Panc1 (cell line): ENCODE results near the gene CTTNBP2NL. TPM values are rescaled to one million over a fixed set of nuclear protein-coding genes. Genes with fewer than 3 reads are reported as not detected.

Experiments
- ATAC-seq: fragments of 200-7000 bp; cut with Tn5 transposase; 2 replicates; pipeline ENCODE4 v1.9.1; 2020; ENCODE audit warnings: mild to moderate bottlenecking, moderate library complexity
- BruUV-seq: library from RNA; stranded (reverse); fragments of 400-500 nt; replicated peaks from 2 replicates; lab custom pipeline; 2021; lab: Mats Ljungman, UMichigan
- CTCF ChIA-PET: fragments of 300-600 bp; sonication (Branson Sonifier 250); formaldehyde crosslinking; loops from one replicate; lab custom pipeline; 2022; ENCODE audit warnings: antibody characterized with exemption; lab: Charles Lee
- POLR2A ChIA-PET: fragments of 300-600 bp; sonication (Branson Sonifier 250); formaldehyde crosslinking; loops from one replicate; lab custom pipeline; 2022; ENCODE audit warnings: antibody characterized with exemption; lab: Charles Lee
- DNase-seq: peaks from one replicate; pipeline ENCODE4 v3.0.0-alpha.2; 2010; ENCODE audit warnings: low read depth, low spot score
- H3K27ac ChIP-seq: 2 replicates; pipeline ENCODE4 v1.5.1; 2011; ENCODE audit warnings: mild to moderate bottlenecking, low read length, inconsistent platforms
- H3K27me3 ChIP-seq: fragments of 200-500 bp; sonication (Bioruptor generic); 2 replicates; pipeline ENCODE4 v1.6.0; 2014; ENCODE audit warnings: low read length, inconsistent platforms; ENCODE audit not compliant: control insufficient read depth, insufficient read depth
- H3K36me3 ChIP-seq: fragments of 200-500 bp; sonication (Bioruptor generic); 2 replicates; pipeline ENCODE4 v1.5.1; 2014; ENCODE audit warnings: inconsistent platforms, mild to moderate bottlenecking, low read length, moderate library complexity; ENCODE audit not compliant: control insufficient read depth, insufficient read depth
- H3K4me1 ChIP-seq: 2 replicates; pipeline ENCODE4 v1.5.1; 2011; ENCODE audit warnings: inconsistent platforms, mild to moderate bottlenecking, low read length, moderate library complexity; ENCODE audit not compliant: control insufficient read depth, insufficient read depth
- H3K4me3 ChIP-seq, 2 experiments: 2 replicates each; pipeline ENCODE4 v1.5.1; 2011 to 2012; ENCODE audit warnings: low read depth in 2 of 2, low read length in 2 of 2, mild to moderate bottlenecking in 2 of 2, inconsistent platforms in 1 of 2, moderate library complexity in 1 of 2
- H3K9me3 ChIP-seq: fragments of 200-500 bp; sonication (Bioruptor generic); 2 replicates; pipeline ENCODE4 v1.5.1; 2014; ENCODE audit warnings: low read depth, mild to moderate bottlenecking, inconsistent platforms, low read length, moderate library complexity; ENCODE audit not compliant: control insufficient read depth, insufficient read depth
- CTCF ChIP-seq: fragments of 450-650 bp; IDR thresholded peaks from 2 replicates; pipeline ENCODE4 v1.5.1; 2017; ENCODE audit warnings: mild to moderate bottlenecking
- POLR2AphosphoS5 ChIP-seq: IDR thresholded peaks from 2 replicates; pipeline ENCODE4 v1.6.1; 2012; ENCODE audit warnings: mild to moderate bottlenecking, low read depth, low read length, moderate library complexity
- REST ChIP-seq, 2 experiments: IDR thresholded peaks; 2 replicates each; pipeline ENCODE4 v1.6.1; 2011 to 2012; ENCODE audit warnings: low read depth in 2 of 2, control low read depth in 1 of 2, low read length in 1 of 2, mild to moderate bottlenecking in 1 of 2, moderate library complexity in 1 of 2; ENCODE audit not compliant: insufficient read depth in 1 of 2
- SIN3A ChIP-seq: IDR thresholded peaks from 2 replicates; pipeline ENCODE4 v1.6.1; 2012; ENCODE audit warnings: low read depth, mild to moderate bottlenecking, low read length, moderate library complexity, borderline replicate concordance; ENCODE audit not compliant: insufficient read depth
- TCF7L2 ChIP-seq: IDR thresholded peaks from 2 replicates; pipeline ENCODE4 v1.6.1; 2011; ENCODE audit warnings: mild to moderate bottlenecking, low read depth, low read length, inconsistent platforms
- in situ Hi-C: cut with HindIII; loops from 2 replicates; pipeline ENCODE4 v1.10.0; 2016; ENCODE audit warnings: low sequenced_read_pairs, low pct_unique_long_range_greater_than_20kb
- intact Hi-C: fragments of 100-400 bp; cut with micrococcal nuclease; formaldehyde crosslinking; loops from one replicate; pipeline ENCODE4 v1.10.0; 2022; ENCODE audit not compliant: unreplicated experiment
- total RNA-seq: library from RNA; stranded (reverse); gene quantifications from one replicate; pipeline ENCODE4 v1.2.1, GENCODE V29; 2021; ENCODE audit not compliant: unreplicated experiment

Gene CTTNBP2NL
- total RNA-seq, 1 experiment from 2014 or later: 18.4 TPM

DNA sequence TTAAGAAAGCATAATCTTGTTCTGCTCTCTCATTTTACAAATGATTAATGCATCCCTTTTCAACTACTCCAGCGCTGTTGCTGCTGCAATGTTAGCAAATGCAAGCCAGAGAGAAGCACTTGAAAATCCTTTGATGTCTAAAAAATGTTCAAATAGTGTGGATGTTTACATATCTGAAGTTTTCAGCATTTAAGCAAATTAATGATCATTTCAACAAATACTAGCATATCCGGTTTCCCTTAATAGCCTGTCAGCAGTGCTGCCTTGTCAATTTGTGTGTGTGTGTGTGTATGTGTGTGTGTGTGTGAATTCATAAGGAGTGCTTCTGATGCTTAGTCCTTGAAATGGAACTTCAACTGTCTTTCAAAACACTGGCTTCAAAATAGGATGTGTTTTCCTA lies 64.6 kb downstream of the CTTNBP2NL start:
- intact Hi-C loops (no loop called here), in situ Hi-C loops (no loop called here)
- BruUV-seq: no TSS peak
- Histone ChIP-seq H3K9me3 (no peaks in the 10 kb centered on the region), H3K4me3 (no peak overlapping the region), H3K4me1 (no peaks in the 10 kb centered on the region), H3K27me3 (no peaks in the 10 kb centered on the region), H3K36me3 (no peaks in the 10 kb centered on the region), H3K27ac (no peak overlapping the region)
- DNase-seq (no peak), ATAC-seq (no peak)
- TF ChIP-seq POLR2AphosphoS5 (no peak), CTCF (no peak)
- ChIA-PET CTCF (no interaction called here), POLR2A (no interaction called here)

GRCh38 chr1:112461200-112461871 lies 65.3 kb downstream of the CTTNBP2NL start:
- in situ Hi-C loops (no loop called here), intact Hi-C loops (no loop called here)
- H3K4me3 ChIP-seq: no peak overlapping the region
- H3K27me3 ChIP-seq: no peaks in the 10 kb centered on the region
- no peak overlapping the region for H3K27ac ChIP-seq
- TF ChIP-seq TCF7L2 (no peak), POLR2AphosphoS5 (no peak), CTCF (no peak), SIN3A (no peak), REST (IDR thresholded peaks at IDR 0.05; ENCODE audit: insufficient read depth in 1 of 2, low read depth in 2 of 2, low read length in 1 of 2) (no peak)
- DNase-seq (no peak), ATAC-seq (no peak)
- no peaks in the 10 kb centered on the region; the same call in 1 of the 2 replicates for H3K4me1 ChIP-seq
- no TSS peak for BruUV-seq
- CTCF ChIA-PET: no interaction called here
- POLR2A ChIA-PET: no interaction called here
- no peaks in the 10 kb centered on the region for H3K36me3 ChIP-seq
- no peaks in the 10 kb centered on the region for H3K9me3 ChIP-seq
